Kidney epithelial cell (primary cell): ENCODE data around the gene ZNF92. TPM values are rescaled to one million over a fixed set of nuclear protein-coding genes. Genes with fewer than 3 reads are reported as not detected.
"Not testable (repeated sequence)": the region's sequence is repeated elsewhere in the genome, so short reads cannot be mapped to it uniquely, and the experiment has no call there.

Experiments used
- DNase-seq: peaks from one replicate; pipeline ENCODE4 v3.0.0-alpha.2; 2010; ENCODE audit warnings: low read depth
- H3K27me3 ChIP-seq: 2 replicates; pipeline ENCODE4 v1.6.0; 2011; ENCODE audit warnings: low read length; ENCODE audit not compliant: control insufficient read depth, insufficient read depth
- H3K36me3 ChIP-seq: 2 replicates; pipeline ENCODE4 v1.5.1; 2011; ENCODE audit warnings: low read length; ENCODE audit not compliant: control insufficient read depth, insufficient read depth
- H3K4me3 ChIP-seq: 2 replicates; pipeline ENCODE4 v1.5.1; 2011; ENCODE audit warnings: low read depth, mild to moderate bottlenecking, control low read depth, low read length
- CTCF ChIP-seq: IDR thresholded peaks from 2 replicates; pipeline ENCODE4 v1.5.1; 2011; ENCODE audit warnings: mild to moderate bottlenecking, moderate library complexity, low read length, control low read depth, inconsistent platforms; ENCODE audit not compliant: insufficient read depth, poor library complexity, severe bottlenecking
- total RNA-seq: library from RNA; depleted of rRNA; stranded (reverse); fragments of >200 nt; gene quantifications from 2 replicates; pipeline ENCODE4 v1.2.3, GENCODE V29; 2015

Gene ZNF92
- total RNA-seq, 1 donor from 2014 or later: 13.7 TPM

DNA sequence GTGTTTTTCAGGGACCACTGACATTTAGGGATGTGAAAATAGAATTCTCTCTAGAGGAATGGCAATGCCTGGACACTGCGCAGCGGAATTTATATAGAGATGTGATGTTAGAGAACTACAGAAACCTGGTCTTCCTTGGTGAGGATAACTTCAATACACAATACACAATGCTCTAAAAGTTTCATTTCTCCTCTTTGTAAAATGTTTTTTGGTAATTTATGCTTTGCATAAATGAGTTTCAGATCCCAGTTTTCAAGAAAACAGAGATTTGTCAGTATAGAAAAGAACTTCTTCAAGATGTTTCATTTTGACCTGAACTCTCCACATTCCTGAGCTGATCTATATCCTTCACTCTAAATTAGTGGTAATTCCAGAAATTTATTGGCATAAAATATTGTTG, 14.2 kb downstream of the ZNF92 start:
- TF ChIP-seq CTCF: no peak
- Histone ChIP-seq H3K36me3 (no peaks in the 10 kb centered on the region), H3K27me3 (no peaks in the 10 kb centered on the region), H3K4me3 (no peak overlapping the region)
- no peak for DNase-seq

DNA sequence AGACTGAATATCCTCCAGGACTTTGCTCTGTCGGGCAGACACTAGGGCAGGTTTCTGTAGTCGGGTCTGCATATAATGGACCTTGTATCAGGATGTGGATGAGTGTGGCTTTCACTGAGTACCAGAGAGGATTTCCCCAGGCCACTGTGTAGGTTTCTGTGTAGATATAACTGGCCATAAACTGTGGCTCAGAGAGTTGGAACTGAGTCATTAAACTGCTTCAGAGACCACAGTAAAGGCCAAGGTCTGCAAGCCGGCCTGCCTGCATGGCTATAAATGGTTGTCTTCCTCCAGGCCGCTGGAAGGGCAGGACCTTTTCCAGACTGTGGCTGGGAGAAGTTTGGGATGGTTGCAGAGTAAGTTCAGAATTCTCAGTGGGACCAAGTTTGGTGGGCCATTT, 16.9 kb downstream of the ZNF92 start:
- TF ChIP-seq CTCF: no peak
- no peaks in the 10 kb centered on the region for H3K36me3 ChIP-seq
- no peak overlapping the region for H3K4me3 ChIP-seq
- DNase-seq: no peak
- no peaks in the 10 kb centered on the region for H3K27me3 ChIP-seq

- Histone ChIP-seq H3K36me3 (no peaks in the 10 kb centered on the region), H3K27me3 (no peaks in the 10 kb centered on the region), H3K4me3 (no peak overlapping the region)
- peak; percentile 40 for TF ChIP-seq CTCF
- peak; percentile 44 for DNase-seq
Observed at GRCh38 chr7:65397730-65398142, 24.1 kb downstream of the ZNF92 start.

DNA sequence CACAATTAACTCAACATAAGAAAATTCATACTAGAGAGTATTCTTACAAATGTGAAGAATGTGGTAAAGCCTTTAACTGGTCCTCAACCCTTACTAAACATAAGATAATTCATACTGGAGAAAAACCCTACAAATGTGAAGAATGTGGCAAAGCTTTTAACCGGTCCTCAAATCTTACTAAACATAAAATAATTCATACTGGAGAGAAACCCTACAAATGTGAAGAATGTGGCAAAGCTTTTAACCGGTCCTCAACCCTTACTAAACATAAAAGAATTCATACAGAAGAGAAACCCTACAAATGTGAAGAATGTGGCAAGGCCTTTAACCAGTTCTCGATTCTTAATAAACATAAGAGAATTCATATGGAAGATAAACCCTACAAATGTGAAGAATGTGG, 25.0 kb downstream of the ZNF92 start:
- H3K4me3 ChIP-seq, H3K27me3 ChIP-seq, H3K36me3 ChIP-seq, DNase-seq: not testable (repeated sequence)

GRCh38 chr7:65399101-65399500, 25.4 kb downstream of the ZNF92 start:
- not testable (repeated sequence) for H3K36me3 ChIP-seq, H3K27me3 ChIP-seq, H3K4me3 ChIP-seq, DNase-seq

DNA sequence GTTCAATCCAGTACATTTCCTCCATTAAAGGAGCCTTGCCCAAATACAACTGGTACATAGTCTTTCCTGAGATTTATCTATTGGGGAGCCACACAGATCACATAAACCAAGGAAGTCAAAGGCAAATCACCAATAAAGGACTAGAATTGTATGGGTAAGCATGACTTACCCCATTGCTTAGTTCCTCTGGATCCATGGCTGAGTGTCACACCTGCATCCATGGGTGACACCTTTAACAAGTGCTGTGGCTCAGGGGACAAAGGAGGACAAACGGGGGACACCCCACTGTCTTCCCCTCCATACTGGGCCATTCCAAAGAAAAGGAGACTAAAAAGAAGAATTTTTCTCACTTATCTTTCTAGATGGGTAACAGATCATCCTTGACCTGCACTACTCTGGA, 30.4 kb downstream of the ZNF92 start:
- Histone ChIP-seq H3K36me3 (no peaks in the 10 kb centered on the region), H3K4me3 (no peak overlapping the region), H3K27me3 (no peaks in the 10 kb centered on the region)
- DNase-seq: no peak
- no peak for TF ChIP-seq CTCF

- DNase-seq, H3K36me3 ChIP-seq, H3K27me3 ChIP-seq, H3K4me3 ChIP-seq: not testable (repeated sequence)
Observed at GRCh38 chr7:65406706-65407105, 33.1 kb downstream of the ZNF92 start.
